IMR-90 (cell line): ENCODE measurements around the gene NAT14. TPM values are rescaled to one million over a fixed set of nuclear protein-coding genes. Genes with fewer than 3 reads are reported as not detected.

ENCODE experiments used
- ATAC-seq: fragments of 200-7000 bp; cut with Tn5 transposase; 2 replicates; pipeline ENCODE4 v1.9.1; 2020; ENCODE audit warnings: low read depth, mild to moderate bottlenecking, moderate library complexity
- BruUV-seq: library from RNA; stranded (reverse); fragments of 400-500 nt; replicated peaks from 2 replicates; lab custom pipeline; 2021; lab: Mats Ljungman, UMichigan
- CTCF ChIA-PET: fragments of 300-600 bp; formaldehyde crosslinking; extraction: SDS; loops from one replicate; lab custom pipeline; 2021; ENCODE audit warnings: antibody characterized with exemption; lab: Yijun Ruan, JAX
- POLR2A ChIA-PET: fragments of 300-600 bp; sonication (Branson Sonifier 250); formaldehyde crosslinking; loops from one replicate; lab custom pipeline; 2022; ENCODE audit warnings: antibody characterized with exemption; ENCODE audit not compliant: unreplicated experiment; lab: Charles Lee
- DNase-seq: peaks from one replicate; pipeline ENCODE4 v3.0.0; 2013
- H2AFZ ChIP-seq: replicated peaks from 2 replicates; pipeline ENCODE3; 2013; ENCODE audit warnings: low read length, mild to moderate bottlenecking; ENCODE audit not compliant: poor library complexity
- H2AK5ac ChIP-seq: 2 replicates; pipeline ENCODE4 v1.6.1; 2013; ENCODE audit warnings: low read depth, low read length, inconsistent platforms
- H2AK9ac ChIP-seq: replicated peaks from 2 replicates; pipeline ENCODE3; 2013; ENCODE audit warnings: mild to moderate bottlenecking, low read depth, low read length, moderate library complexity; ENCODE audit not compliant: poor library complexity
- H2BK120ac ChIP-seq: 2 replicates; pipeline ENCODE4 v1.6.1; 2013; ENCODE audit warnings: low read depth, low read length, inconsistent platforms
- H2BK15ac ChIP-seq: 3 replicates; pipeline ENCODE4 v1.6.1; 2013; ENCODE audit warnings: low read depth, low read length, inconsistent platforms
- H2BK20ac ChIP-seq: 2 replicates; pipeline ENCODE4 v1.6.1; 2013; ENCODE audit warnings: low read depth, mild to moderate bottlenecking, inconsistent platforms, low read length, moderate library complexity
- H2BK5ac ChIP-seq: 2 replicates; pipeline ENCODE4 v1.6.1; 2013; ENCODE audit warnings: mild to moderate bottlenecking, low read depth, low read length, inconsistent platforms; ENCODE audit not compliant: poor library complexity, severe bottlenecking
- H3K14ac ChIP-seq: replicated peaks from 2 replicates; pipeline ENCODE4 v1.6.1; 2013; ENCODE audit warnings: low read depth, low read length, inconsistent platforms
- H3K18ac ChIP-seq: 2 replicates; pipeline ENCODE4 v1.6.1; 2013; ENCODE audit warnings: low read depth, low read length, control low read depth
- H3K23ac ChIP-seq: 2 replicates; pipeline ENCODE4 v1.6.1; 2013; ENCODE audit warnings: low read depth, low read length, inconsistent platforms
- H3K27ac ChIP-seq: 2 replicates; pipeline ENCODE4 v1.5.1; 2013; ENCODE audit warnings: mild to moderate bottlenecking, control low read depth, low read length; ENCODE audit not compliant: insufficient read depth
- H3K27me3 ChIP-seq: 2 replicates; pipeline ENCODE4 v1.6.1; 2013; ENCODE audit warnings: low read length; ENCODE audit not compliant: control insufficient read depth, insufficient read depth
- H3K36me3 ChIP-seq: 2 replicates; pipeline ENCODE4 v1.6.1; 2013; ENCODE audit warnings: low read length, mixed read lengths; ENCODE audit not compliant: control insufficient read depth, insufficient read depth
- H3K4ac ChIP-seq: 2 replicates; pipeline ENCODE4 v1.6.1; 2013; ENCODE audit warnings: low read depth, low read length, inconsistent platforms
- H3K4me1 ChIP-seq: 2 replicates; pipeline ENCODE4 v1.6.1; 2013; ENCODE audit warnings: low read length, mixed read lengths; ENCODE audit not compliant: control insufficient read depth, insufficient read depth
- H3K4me2 ChIP-seq: 2 replicates; pipeline ENCODE4 v1.6.1; 2013; ENCODE audit warnings: low read depth, mild to moderate bottlenecking, control low read depth, low read length, moderate library complexity
- H3K4me3 ChIP-seq: 2 replicates; pipeline ENCODE4 v1.5.1; 2013; ENCODE audit warnings: low read depth, mild to moderate bottlenecking, control low read depth, low read length, moderate library complexity; ENCODE audit not compliant: insufficient read depth
- H3K56ac ChIP-seq: 2 replicates; pipeline ENCODE4 v1.6.1; 2013; ENCODE audit warnings: low read length, inconsistent platforms; ENCODE audit not compliant: insufficient read depth; ENCODE audit errors: extremely low read depth
- H3K79me1 ChIP-seq, 2 experiments: 2 replicates each; pipeline ENCODE4 v1.6.1; 2013; ENCODE audit warnings: low read length in 2 of 2, inconsistent platforms in 1 of 2, low read depth in 1 of 2
- H3K9ac ChIP-seq: 2 replicates; pipeline ENCODE4 v1.6.1; 2013; ENCODE audit warnings: low read depth, low read length, control low read depth
- H3K9me1 ChIP-seq: 2 replicates; pipeline ENCODE4 v1.6.1; 2013; ENCODE audit warnings: low read length, inconsistent platforms; ENCODE audit not compliant: insufficient read depth
- H3K9me3 ChIP-seq: 2 replicates; pipeline ENCODE4 v1.6.1; 2013; ENCODE audit warnings: low read length; ENCODE audit not compliant: control insufficient read depth, insufficient read depth
- H4K20me1 ChIP-seq: 2 replicates; pipeline ENCODE4 v1.6.1; 2013; ENCODE audit warnings: low read length, inconsistent platforms; ENCODE audit not compliant: insufficient read depth
- H4K5ac ChIP-seq: 2 replicates; pipeline ENCODE4 v1.6.1; 2013; ENCODE audit warnings: mild to moderate bottlenecking, low read depth, low read length, control low read depth
- H4K8ac ChIP-seq, 2 experiments: 2 replicates each; pipeline ENCODE4 v1.6.1; 2013; ENCODE audit warnings: low read depth in 2 of 2, low read length in 2 of 2, control low read depth in 1 of 2, inconsistent platforms in 1 of 2
- H4K91ac ChIP-seq: 2 replicates; pipeline ENCODE4 v1.6.1; 2013; ENCODE audit warnings: low read depth, low read length, inconsistent platforms; ENCODE audit not compliant: insufficient read depth
- BHLHE40 ChIP-seq: fragments of 150-350 bp; IDR thresholded peaks from 2 replicates; pipeline ENCODE4 v1.6.1; 2016; ENCODE audit warnings: mild to moderate bottlenecking, low read depth, low read length
- CHD1 ChIP-seq: IDR thresholded peaks from 2 replicates; pipeline ENCODE4 v1.6.1; 2012; ENCODE audit warnings: low read depth, low read length, improper control_type of control experiment
- CTCF ChIP-seq: conservative IDR thresholded peaks from 2 replicates; pipeline ENCODE4 v1.5.1; 2012; ENCODE audit warnings: mild to moderate bottlenecking, low read depth, low read length, improper control_type of control experiment
- FOS ChIP-seq: fragments of 150-350 bp; IDR thresholded peaks from 2 replicates; pipeline ENCODE4 v1.6.1; 2016; ENCODE audit warnings: low read depth, low read length
- MAFK ChIP-seq: IDR thresholded peaks from 2 replicates; pipeline ENCODE4 v1.6.1; 2012; ENCODE audit warnings: low read depth, low read length, improper control_type of control experiment
- MXI1 ChIP-seq: IDR thresholded peaks from 2 replicates; pipeline ENCODE4 v1.6.1; 2012; ENCODE audit warnings: low read depth, mild to moderate bottlenecking, low read length, moderate library complexity, borderline replicate concordance
- POLR2A ChIP-seq: IDR thresholded peaks from 2 replicates; pipeline ENCODE4 v1.6.1; 2012; ENCODE audit warnings: mild to moderate bottlenecking, low read depth, low read length
- RCOR1 ChIP-seq: IDR thresholded peaks from 2 replicates; pipeline ENCODE4 v1.6.1; 2012; ENCODE audit warnings: mild to moderate bottlenecking, low read length, improper control_type of control experiment; ENCODE audit not compliant: insufficient replicate concordance
- RFX5 ChIP-seq: IDR thresholded peaks from 2 replicates; pipeline ENCODE4 v1.8.0; 2012; ENCODE audit warnings: low read depth, mild to moderate bottlenecking, low read length, moderate library complexity
- SMC3 ChIP-seq: fragments of 150-350 bp; IDR thresholded peaks from 2 replicates; pipeline ENCODE4 v1.6.1; 2016; ENCODE audit warnings: low read depth, mild to moderate bottlenecking, antibody characterized with exemption, low read length, moderate library complexity
- WGBS, 2 experiments: methylation state at CpG; one replicate each; pipeline versions ENCODE4 v1.1.5 to v1.1.7; 2013; ENCODE audit warnings: missing lambda C conversion rate in 2 of 2; ENCODE audit not compliant: insufficient read length in 1 of 2; ENCODE audit errors: extremely low coverage in 2 of 2; 5-methylcytosine and 5-hydroxymethylcytosine counted together
- dilution Hi-C: fragments of 300-500 bp; cut with HindIII; formaldehyde crosslinking; loops from one replicate; pipeline ENCODE4 v1.14.3; 2018; ENCODE audit warnings: low sequenced_read_pairs; ENCODE audit not compliant: unreplicated experiment
- in situ Hi-C: fragments of 300-500 bp; cut with MboI; formaldehyde crosslinking; loops from 3 replicates; pipeline ENCODE4 v1.14.3; 2019; ENCODE audit warnings: low sequenced_read_pairs, inconsistent platforms, mixed read lengths
- intact Hi-C: fragments of 100-400 bp; cut with micrococcal nuclease; formaldehyde crosslinking; loops from 2 replicates; pipeline ENCODE4 v1.10.0; 2022
- polyA plus RNA-seq, 3 experiments: library from polyadenylated mRNA; depleted of rRNA; stranded (reverse); fragments of >200 nt; gene quantifications; 2 replicates each; pipeline ENCODE4 v1.2.3, GENCODE V29; 2012; ENCODE audit warnings: low replicate concordance in 1 of 3
- total RNA-seq: library from RNA; depleted of rRNA; stranded (reverse); fragments of >200 nt; gene quantifications from 2 replicates; pipeline ENCODE4 v1.2.3, GENCODE V29; 2012
- TF ChIP-seq, protein P1 (sequence below): fragments of 150-350 bp; IDR thresholded peaks from 2 replicates; pipeline ENCODE4 v1.6.1; 2016; ENCODE audit warnings: low read depth, mild to moderate bottlenecking, low read length, moderate library complexity, borderline replicate concordance

Gene NAT14
- total and polyA plus RNA-seq, 2 of the 4 experiments (the other 2 are of a cell fraction) = 4.3 to 41.2 TPM

DNA sequence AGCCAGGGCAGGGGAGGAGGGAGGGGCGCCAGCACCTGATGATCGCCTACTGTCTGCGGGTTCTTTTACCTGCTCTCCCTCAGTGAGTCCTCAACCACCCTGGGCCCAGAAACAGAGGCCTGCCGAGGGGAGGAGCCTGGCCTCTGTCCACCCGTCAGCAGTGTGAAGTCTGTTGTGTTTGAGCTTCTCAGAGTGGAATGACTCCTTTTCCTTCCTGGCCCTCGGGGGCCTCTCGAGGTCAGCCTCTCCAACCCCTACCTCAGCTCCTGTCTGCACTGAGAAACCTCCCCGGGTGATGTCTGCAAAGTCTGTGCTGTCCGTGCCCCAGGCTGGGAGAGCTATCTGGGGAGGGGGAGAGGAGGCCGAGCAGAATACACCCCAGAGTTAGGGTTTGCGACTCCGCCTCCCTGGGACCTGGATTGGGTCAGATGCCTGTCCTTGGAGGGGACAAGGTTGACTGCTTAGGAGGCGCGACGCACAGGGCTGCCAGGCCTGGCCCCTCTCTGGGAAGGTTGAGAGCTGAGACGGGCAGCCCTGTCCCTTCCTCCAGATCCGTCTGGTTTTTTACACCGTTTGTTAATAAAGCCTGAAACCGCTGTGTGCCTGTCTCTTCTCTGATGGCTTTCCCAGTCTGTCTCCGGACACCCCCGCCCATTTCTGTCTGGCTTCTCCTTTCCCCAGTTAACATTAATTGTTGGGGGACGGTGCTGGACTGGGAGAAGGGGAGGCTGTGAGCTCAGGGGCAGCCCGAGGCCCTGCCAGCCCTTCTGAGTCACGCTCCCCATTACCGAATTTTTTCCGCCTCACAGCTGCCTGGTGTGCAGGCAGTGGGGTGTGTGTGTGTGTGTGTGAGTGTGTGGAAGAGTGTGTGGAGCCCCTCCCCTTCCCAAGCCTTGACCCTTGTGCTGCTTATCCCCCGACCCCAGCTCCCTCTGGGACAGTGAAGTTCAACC, 2.3 kb downstream of the NAT14 start:
- Histone ChIP-seq H4K20me1 (0 out of 2 replicates have a peak, but pooled peaks cover 4% of the 10 kb centered on the region), H2AK9ac (peak overlapping the region; percentile 99), H3K27ac (peak overlapping the region; percentile 89), H3K4me1 (peaks cover 30% of the 10 kb centered on the region), H3K9me3 (no peaks in the 10 kb centered on the region), H3K56ac (peak overlapping the region; percentile 39; the same call in 1 of the 2 replicates), H3K23ac (peak overlapping the region; percentile 80), H3K36me3 (peaks cover 7% of the 10 kb centered on the region; the same call in 1 of the 2 replicates), H3K4ac (peak overlapping the region; percentile 79), H3K4me3 (no peak overlapping the region), H3K9ac (peak overlapping the region; percentile 51), H3K9me1 (0 out of 2 replicates have a peak, but pooled peaks cover 4% of the 10 kb centered on the region), H2BK5ac (peak overlapping the region; percentile 90), H4K8ac (peak overlapping the region; percentile 78 to 87), H3K18ac (peak overlapping the region; percentile 78), H4K5ac (peak overlapping the region; percentile 84), H3K4me2 (peak overlapping the region; percentile 66), H2AFZ (peak overlapping the region; percentile 76), H3K27me3 (no peaks in the 10 kb centered on the region), H2BK15ac (peak overlapping the region; percentile 20; the same call in 1 of the 3 replicates), H2AK5ac (peak overlapping the region; percentile 87), H4K91ac (peak overlapping the region; percentile 87), H2BK20ac (peak overlapping the region; percentile 38), H3K79me1 (peaks cover 5 to 36% of the 10 kb centered on the region in 2 experiments), H3K14ac (peak overlapping the region; percentile 78), H2BK120ac (peak overlapping the region; percentile 78)
- intact Hi-C loops = loop anchor here (1.0 kb wide), 1 partner anchor 11 kb away; the partner anchor contains the start of gene ZNF628
- ATAC-seq (peak; percentile 69), DNase-seq (peak; percentile 97)
- POLR2A ChIA-PET = no interaction called here
- WGBS, 2 experiments = 2% methylated on average over 6 of the region's 27 CpGs; no CpG with 5 or more reads in 1 of the 2 experiments
- BruUV-seq = no TSS peak
- dilution Hi-C loops = no loop called here
- in situ Hi-C loops = loop anchor here (25.0 kb wide), 1 partner anchor 1025 kb away; the partner anchor contains the start of genes CDC42EP5 and LENG9
- CTCF ChIA-PET = interaction anchor here (1.1 kb wide), 1 partner anchor 16 kb away, joined by 6 read pairs; no protein-coding TSS in a partner anchor
- TF ChIP-seq RFX5 (0 out of 2 replicates have a peak, but pooled peaks have one; percentile 12), FOS (peak; percentile 87), CTCF (no peak), MXI1 (peak; percentile 43; the same call in 1 of the 2 replicates), CHD1 (0 out of 2 replicates have a peak, but pooled peaks have one; percentile 51), BHLHE40 (peak; percentile 57; the same call in 1 of the 2 replicates), SMC3 (no peak), POLR2A (peak; percentile 72), MAFK (no peak), RCOR1 (peak; percentile 53)
- TF ChIP-seq, protein P1, sequence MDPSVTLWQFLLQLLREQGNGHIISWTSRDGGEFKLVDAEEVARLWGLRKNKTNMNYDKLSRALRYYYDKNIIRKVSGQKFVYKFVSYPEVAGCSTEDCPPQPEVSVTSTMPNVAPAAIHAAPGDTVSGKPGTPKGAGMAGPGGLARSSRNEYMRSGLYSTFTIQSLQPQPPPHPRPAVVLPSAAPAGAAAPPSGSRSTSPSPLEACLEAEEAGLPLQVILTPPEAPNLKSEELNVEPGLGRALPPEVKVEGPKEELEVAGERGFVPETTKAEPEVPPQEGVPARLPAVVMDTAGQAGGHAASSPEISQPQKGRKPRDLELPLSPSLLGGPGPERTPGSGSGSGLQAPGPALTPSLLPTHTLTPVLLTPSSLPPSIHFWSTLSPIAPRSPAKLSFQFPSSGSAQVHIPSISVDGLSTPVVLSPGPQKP = no peak
